GM18867 (cell line): Measurements from ENCODE around the gene DENND6A.

Experiments used
- ATAC-seq: cut with Tn5 transposase; IDR thresholded peaks from one replicate; pipeline ENCODE4 v1.9.1; 2021; ENCODE audit warnings: mild to moderate bottlenecking, moderate library complexity; ENCODE audit not compliant: unreplicated experiment

The DENND6A gene

DNA sequence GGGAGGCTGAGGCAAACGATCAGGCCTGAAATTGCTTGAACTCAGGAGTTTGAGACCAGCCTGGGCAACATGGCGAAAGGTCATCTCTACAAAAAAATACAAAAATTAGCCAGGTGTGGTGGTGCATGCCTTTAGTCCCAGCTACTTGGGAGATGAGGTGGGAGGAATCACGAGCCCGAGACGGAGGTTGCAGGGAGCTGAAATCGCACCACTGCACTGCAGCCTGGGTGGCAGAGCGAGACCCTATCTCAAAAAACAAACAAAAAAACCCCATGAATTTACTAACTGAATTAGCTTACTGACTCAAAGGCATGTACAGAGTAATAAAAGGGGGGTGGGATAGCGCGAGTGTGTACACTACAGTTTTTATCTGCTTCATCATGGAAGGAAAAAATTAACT is 115.1 kb downstream of the DENND6A start:
- ATAC-seq, result no peak

DNA sequence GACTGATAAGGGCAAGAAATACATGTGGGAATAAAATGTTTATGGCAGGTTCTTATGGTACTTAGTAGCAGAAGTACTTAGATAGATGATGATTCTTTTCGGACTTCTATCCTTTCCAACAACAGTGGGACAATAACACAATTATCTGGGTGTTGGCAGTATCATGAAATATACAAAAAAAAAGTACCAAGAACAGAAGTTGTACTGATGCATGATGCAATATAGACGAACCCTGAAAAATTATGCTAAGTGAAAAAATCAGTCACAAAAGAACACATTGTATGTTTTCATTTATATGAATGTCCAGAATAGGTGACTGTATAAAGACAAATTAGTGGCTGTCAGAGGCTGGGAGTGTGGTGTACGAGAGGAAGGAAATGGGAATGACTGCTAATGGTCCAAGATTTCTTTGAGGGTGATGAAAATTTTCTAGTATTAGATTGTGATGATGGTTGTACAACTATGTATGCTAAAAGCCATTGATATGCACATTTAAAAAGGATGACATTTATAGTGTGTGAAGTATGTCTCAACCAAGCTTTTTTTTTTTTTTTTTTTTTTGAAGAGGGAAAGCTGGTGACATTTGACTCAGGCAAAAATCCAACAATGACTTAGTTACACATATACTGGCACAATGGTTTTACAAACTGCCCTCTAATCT is 116.8 kb downstream of the DENND6A start:
- no peak for ATAC-seq
